Vagina (tissue), 2 donors: ENCODE results near the gene ZNF594.

Experiments
- POLR2A ChIP-seq, 2 donors: fragments of 450-650 bp; IDR thresholded peaks; one replicate each; pipeline ENCODE4 v1.6.1; 2017; ENCODE audit warnings: antibody characterized with exemption in 2 of 2, mild to moderate bottlenecking in 2 of 2, moderate library complexity in 2 of 2
- POLR2AphosphoS5 ChIP-seq, 2 donors: sonication (generic); formaldehyde crosslinking; IDR thresholded peaks; one replicate each; pipeline ENCODE4 v1.9.0; 2017; ENCODE audit warnings: antibody characterized with exemption in 2 of 2, mild to moderate bottlenecking in 2 of 2, low read depth in 1 of 2; ENCODE audit not compliant: insufficient read depth in 1 of 2
- TF ChIP-seq, protein P1 (sequence below), 3 experiments: fragments of 450-650 bp in 2 of 3; fragments of 200-600 bp in 1 of 3; sonication (generic) in 1 of 3; IDR thresholded peaks; one replicate each; pipeline ENCODE4 v1.5.1; 2017 to 2019; ENCODE audit warnings: antibody characterized with exemption in 3 of 3, mild to moderate bottlenecking in 2 of 3, moderate library complexity in 2 of 3

DNA sequence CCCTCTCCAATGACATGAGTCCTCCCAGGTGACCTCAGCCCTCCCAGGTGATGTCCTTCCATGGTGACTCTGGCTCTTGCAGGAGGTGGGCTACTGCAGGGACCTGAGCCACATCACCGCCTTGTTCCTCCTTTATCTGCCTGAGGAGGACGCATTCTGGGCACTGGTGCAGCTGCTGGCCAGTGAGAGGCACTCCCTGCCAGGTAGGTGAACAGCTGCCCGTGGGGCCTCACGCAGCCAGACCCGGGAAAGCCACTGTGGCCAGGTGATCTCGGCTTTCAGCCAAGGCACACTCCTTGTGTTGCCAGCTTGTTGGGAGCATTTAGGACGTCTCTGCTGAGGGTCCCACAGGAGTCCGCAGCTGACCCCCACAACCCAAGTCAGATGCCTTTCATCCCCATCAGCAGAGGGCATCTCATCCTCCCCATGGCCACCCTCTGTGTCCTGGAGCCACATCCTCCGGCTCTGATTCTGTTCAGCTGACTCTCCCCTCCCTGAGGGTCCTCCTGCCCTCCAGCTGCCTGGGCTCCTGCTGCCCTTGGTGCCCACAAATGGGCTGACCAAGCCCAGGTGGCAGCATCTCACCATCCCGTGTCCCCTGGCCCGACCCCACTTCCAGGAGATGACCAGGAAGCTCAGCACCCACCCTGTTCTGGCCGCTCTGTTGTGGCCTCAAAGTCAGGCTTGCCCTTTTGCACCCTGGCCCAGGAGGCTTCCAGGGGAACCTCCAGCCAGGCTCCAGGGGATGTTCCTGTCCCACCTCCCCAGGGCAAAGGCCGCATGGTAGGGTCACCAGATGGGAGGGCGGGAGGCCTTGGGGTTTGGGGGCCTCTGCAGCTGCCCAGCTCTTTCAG, 55.7 kb downstream of the ZNF594 start:
- TF ChIP-seq, protein P1, sequence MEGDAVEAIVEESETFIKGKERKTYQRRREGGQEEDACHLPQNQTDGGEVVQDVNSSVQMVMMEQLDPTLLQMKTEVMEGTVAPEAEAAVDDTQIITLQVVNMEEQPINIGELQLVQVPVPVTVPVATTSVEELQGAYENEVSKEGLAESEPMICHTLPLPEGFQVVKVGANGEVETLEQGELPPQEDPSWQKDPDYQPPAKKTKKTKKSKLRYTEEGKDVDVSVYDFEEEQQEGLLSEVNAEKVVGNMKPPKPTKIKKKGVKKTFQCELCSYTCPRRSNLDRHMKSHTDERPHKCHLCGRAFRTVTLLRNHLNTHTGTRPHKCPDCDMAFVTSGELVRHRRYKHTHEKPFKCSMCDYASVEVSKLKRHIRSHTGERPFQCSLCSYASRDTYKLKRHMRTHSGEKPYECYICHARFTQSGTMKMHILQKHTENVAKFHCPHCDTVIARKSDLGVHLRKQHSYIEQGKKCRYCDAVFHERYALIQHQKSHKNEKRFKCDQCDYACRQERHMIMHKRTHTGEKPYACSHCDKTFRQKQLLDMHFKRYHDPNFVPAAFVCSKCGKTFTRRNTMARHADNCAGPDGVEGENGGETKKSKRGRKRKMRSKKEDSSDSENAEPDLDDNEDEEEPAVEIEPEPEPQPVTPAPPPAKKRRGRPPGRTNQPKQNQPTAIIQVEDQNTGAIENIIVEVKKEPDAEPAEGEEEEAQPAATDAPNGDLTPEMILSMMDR (IDR thresholded peaks at IDR 0.05): no peak
- TF ChIP-seq POLR2A (IDR thresholded peaks at IDR 0.05) (no peak), POLR2AphosphoS5 (IDR thresholded peaks at IDR 0.05; ENCODE audit: insufficient read depth in 1 of 2, low read depth in 1 of 2) (no peak)
